ENCODE measurements around the gene SCN1A.

DNA sequence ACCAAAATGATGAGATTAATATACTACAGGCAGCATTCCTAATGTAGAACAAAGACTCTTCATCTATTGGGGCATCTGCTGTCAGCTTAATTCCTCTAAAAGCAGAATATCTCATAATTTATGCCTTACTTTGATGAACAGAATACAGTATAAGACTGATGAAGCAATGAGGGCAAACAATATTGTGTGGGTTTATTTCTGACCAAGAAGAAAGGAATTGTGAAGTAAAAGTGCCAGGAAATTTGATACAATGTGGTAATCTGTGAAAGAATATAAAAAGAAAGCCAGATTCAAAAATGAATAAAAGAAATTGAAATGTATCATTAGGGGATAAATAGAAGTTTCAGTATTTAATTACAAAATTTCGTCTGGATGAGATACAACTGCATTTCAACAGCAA, 95.5 kb downstream of the SCN1A start:
- TF ChIP-seq POLR2A (IDR thresholded peaks at IDR 0.05) = no peak
- TF ChIP-seq POLR2AphosphoS5 (IDR thresholded peaks at IDR 0.05) = no peak
- TF ChIP-seq CTCF (IDR thresholded peaks at IDR 0.05) = no peak

Measured in upper lobe of left lung (tissue), 4 donors.